Transverse colon (tissue), 4 donors: ENCODE results near the gene FAM228A.

Source experiments
- CTCF ChIP-seq, 5 experiments: fragments of 200-600 bp in 3 of 5; fragments of 450-650 bp in 2 of 5; sonication (generic) in 3 of 5; IDR thresholded peaks; 1 replicate in 2 of 5; 2 replicates in 3 of 5; pipeline ENCODE4 v1.5.1; 2016 to 2017; ENCODE audit warnings: antibody characterized with exemption in 5 of 5, inconsistent platforms in 3 of 5, mild to moderate bottlenecking in 2 of 5, moderate library complexity in 1 of 5
- EP300 ChIP-seq: sonication (generic); formaldehyde crosslinking; IDR thresholded peaks from one replicate; pipeline ENCODE4 v1.6.1; 2017; ENCODE audit warnings: antibody characterized with exemption, low read depth
- POLR2A ChIP-seq: fragments of 450-650 bp; IDR thresholded peaks from one replicate; pipeline ENCODE4 v1.6.1; 2016; ENCODE audit warnings: antibody characterized with exemption, mild to moderate bottlenecking, moderate library complexity
- POLR2AphosphoS5 ChIP-seq, 3 donors: sonication (generic); formaldehyde crosslinking; IDR thresholded peaks; one replicate each; pipeline ENCODE4 v1.6.1; 2016; ENCODE audit warnings: antibody characterized with exemption in 3 of 3

GRCh38 chr2:24206242-24206641 lies 31.4 kb downstream of the FAM228A start:
- TF ChIP-seq CTCF (IDR thresholded peaks at IDR 0.05) (no peak), POLR2A (no peak), EP300 (no peak), POLR2AphosphoS5 (IDR thresholded peaks at IDR 0.05) (no peak)
